GM12891 (cell line): ENCODE results near the gene TAF10. TPM values are rescaled to one million over a fixed set of nuclear protein-coding genes. Genes with fewer than 3 reads are reported as not detected.

ENCODE experiments used
- DNase-seq: peaks from one replicate; pipeline ENCODE4 v3.0.0; 2011; ENCODE audit warnings: low spot score; ENCODE audit not compliant: insufficient read length
- FAIRE-seq: peaks from 2 replicates; lab custom pipeline; 2011; peaks lifted over from hg19 to GRCh38; lab: Jason Lieb, UNC
- PAX5 ChIP-seq: IDR thresholded peaks from 2 replicates; pipeline ENCODE4 v1.6.1; 2011; ENCODE audit warnings: low read length, moderate library complexity, mild to moderate bottlenecking; ENCODE audit not compliant: insufficient read depth, severe bottlenecking
- POLR2A ChIP-seq: IDR thresholded peaks from 2 replicates; pipeline ENCODE4 v1.6.1; 2011; ENCODE audit warnings: low read depth, low read length, control low read depth
- POLR2AphosphoS5 ChIP-seq: IDR thresholded peaks from 2 replicates; pipeline ENCODE4 v1.6.1; 2011; ENCODE audit warnings: low read depth, low read length, control low read depth
- POU2F2 ChIP-seq: IDR thresholded peaks from 2 replicates; pipeline ENCODE4 v1.6.1; 2011; ENCODE audit warnings: low read depth, mild to moderate bottlenecking, control low read depth, low read length, moderate library complexity
- SPI1 ChIP-seq: IDR thresholded peaks from 2 replicates; pipeline ENCODE4 v1.6.1; 2011; ENCODE audit warnings: low read depth, low read length, control low read depth
- TAF1 ChIP-seq: IDR thresholded peaks from 2 replicates; pipeline ENCODE4 v1.6.1; 2011; ENCODE audit warnings: low read depth, low read length, control low read depth
- polyA plus RNA-seq: library from polyadenylated mRNA; unstranded; fragments of >200 nt; gene quantifications from one replicate; pipeline ENCODE4 v1.2.1, GENCODE V29; 2012; ENCODE audit warnings: low read depth, missing spikeins, inconsistent platforms; ENCODE audit not compliant: missing spikeins

The TAF10 gene
- polyA plus RNA-seq, result 241 TPM

DNA sequence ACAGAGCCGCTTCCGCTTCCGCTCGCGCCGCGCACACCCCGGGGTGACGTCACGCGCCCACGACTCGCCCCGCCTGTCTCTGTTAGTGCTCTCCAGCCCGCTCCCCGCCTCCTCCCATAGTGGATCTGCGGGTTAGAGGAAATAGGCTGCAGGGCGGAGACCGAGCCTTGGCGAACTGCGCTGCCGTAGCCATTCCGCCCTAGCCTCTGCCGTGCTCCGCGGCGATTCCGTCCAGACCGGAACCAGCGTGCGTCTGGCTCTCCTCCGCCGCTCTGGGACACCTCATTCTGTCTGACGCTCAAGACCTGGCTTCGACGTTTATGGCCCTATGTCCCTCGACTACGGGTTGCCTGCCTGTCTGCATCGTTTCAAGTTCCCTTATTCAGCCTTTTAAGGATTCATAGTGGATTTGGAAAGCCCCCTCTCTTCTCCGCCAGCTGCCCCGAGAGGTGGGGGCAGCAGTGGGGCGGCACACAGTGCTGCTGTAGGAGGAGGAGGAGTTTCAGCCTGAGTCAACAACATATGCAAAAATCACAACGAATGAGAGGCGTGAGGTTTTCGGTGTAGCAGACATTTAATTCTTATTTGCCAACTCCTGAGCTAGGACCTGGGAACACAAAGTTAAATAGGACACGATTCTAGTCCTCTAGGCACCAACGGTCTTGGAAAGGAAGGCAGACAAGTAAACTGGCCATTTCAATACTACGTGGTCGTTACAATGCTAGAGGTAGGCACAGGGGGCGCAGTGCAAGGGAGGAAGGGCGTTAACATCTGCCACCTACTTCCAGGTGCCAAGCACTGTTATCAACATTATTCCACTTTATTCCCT is at the start of gene TAF10:
Gene TAF10 (minus strand): TSS at position 4 of the 829 bp plus-strand sequence. CDS start 27 bp downstream, outside the sequence.
- TF ChIP-seq TAF1 (peak; percentile 75), POLR2A (peak; percentile 91), POLR2AphosphoS5 (peak; percentile 94), SPI1 (no peak)
- FAIRE-seq (peak; percentile 99), DNase-seq (peak; percentile 88)

DNA sequence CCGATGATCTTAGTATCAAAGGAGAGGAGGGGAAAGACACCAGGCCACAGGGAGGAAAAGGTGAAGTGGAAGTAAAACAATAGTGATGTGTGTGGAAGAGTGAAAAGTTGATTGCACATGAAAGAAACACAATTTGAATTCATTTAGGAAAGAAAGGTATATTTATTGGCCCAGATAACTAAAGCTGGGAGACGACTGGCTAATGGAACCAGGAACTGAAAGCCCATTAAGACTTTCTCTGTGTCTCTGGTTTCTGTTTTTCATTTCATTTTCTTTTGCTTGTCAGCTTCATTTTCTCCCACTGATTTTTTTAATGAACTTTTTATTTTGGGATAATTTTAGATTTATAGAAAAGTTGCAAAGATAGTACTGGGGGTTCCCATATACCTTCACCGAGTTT is 48.7 kb upstream of the TAF10 start:
- TF ChIP-seq TAF1 (no peak), POLR2A (no peak), SPI1 (peak; percentile 87), PAX5 (no peak), POLR2AphosphoS5 (no peak), POU2F2 (no peak)
- FAIRE-seq (no peak), DNase-seq (no peak)

DNA sequence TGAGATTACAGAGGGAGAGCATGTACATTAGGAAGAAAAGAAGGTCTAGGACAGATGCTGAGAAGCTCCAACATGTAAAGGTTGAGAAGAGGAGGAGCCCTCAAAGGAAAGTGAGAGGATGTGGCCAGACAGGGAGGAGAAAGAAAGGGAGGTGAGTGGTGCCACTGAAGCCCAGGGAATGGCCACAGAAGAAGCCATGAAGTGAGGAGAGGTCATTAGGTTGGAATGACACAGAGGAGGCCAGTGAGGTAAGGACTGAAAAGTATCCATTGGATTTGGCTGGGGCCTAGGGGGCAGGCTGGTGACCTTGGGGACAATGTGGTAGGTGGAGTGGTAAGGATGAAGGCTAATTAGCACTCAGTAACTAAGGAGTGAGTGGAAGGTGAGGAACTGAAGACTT is 46.6 kb upstream of the TAF10 start:
- FAIRE-seq (no peak), DNase-seq (no peak)
- no peak for TF ChIP-seq POU2F2
- TF ChIP-seq SPI1, result no peak
- no peak for TF ChIP-seq POLR2AphosphoS5
- no peak for TF ChIP-seq PAX5
- no peak for TF ChIP-seq TAF1
- no peak for TF ChIP-seq POLR2A

DNA sequence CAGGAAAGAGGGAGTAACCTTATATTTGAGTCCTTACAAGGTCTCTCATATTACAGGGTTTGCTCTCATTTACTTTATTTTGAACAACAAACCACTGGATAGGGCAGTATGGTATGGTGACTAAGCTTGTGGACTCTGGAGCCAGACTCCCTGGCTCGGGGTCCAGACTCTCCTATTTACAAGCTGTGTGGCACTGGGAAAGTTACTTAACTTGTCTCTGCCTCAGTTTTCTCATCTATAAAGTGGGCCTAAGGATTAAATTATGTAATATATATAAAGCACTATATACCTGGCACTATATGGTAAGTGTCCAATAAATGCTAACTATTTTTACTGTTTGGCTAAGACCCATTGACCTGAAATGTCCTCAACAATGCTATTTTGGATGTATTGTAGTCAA is 45.3 kb upstream of the TAF10 start:
- DNase-seq (no peak), FAIRE-seq (no peak)
- TF ChIP-seq PAX5, result no peak
- no peak for TF ChIP-seq POLR2A
- TF ChIP-seq POU2F2, result no peak

DNA sequence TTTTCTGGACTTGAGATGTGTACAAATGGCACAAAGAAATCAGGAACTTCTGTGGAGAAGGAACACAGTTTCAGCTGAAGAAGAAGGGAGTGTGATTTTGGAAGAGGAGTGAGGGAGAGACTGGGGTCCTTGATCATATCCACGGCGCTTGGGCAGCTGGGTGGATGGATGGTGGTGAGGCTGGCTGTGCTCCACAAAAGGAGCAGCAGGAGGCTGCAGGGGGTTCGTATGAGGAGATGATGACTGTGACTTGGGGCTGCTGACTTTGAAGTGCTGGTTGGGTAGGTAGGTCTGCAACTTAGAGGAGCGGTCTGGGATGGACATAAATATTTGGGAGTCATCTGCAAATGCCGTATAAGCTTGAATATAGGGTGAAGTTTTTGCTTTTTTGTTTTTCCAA is 44.9 kb upstream of the TAF10 start:
- TF ChIP-seq PAX5, result no peak
- TF ChIP-seq TAF1, result no peak
- TF ChIP-seq POU2F2, result no peak
- no peak for TF ChIP-seq POLR2AphosphoS5
- TF ChIP-seq SPI1, result no peak
- TF ChIP-seq POLR2A, result no peak
- FAIRE-seq (no peak), DNase-seq (no peak)

DNA sequence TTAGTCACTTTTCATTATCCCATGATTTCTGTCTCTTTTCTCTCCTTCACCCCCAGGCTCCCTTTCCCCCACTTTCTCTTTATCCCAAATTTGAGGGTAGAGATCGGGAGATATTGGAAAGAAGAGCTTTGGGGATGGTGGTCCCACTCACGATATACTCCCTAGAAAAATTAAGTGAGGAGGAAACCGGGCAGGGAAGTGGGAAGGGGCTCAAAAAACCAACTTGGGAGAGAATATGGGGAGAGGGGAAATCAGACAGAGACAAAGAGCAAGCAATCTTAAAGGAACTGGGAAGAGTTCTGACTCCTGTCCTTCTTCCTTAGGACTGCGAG is 44.5 kb upstream of the TAF10 start:
- FAIRE-seq, result no peak
- TF ChIP-seq TAF1 (no peak), POU2F2 (no peak), PAX5 (no peak), POLR2AphosphoS5 (no peak), POLR2A (no peak), SPI1 (no peak)
- no peak for DNase-seq

DNA sequence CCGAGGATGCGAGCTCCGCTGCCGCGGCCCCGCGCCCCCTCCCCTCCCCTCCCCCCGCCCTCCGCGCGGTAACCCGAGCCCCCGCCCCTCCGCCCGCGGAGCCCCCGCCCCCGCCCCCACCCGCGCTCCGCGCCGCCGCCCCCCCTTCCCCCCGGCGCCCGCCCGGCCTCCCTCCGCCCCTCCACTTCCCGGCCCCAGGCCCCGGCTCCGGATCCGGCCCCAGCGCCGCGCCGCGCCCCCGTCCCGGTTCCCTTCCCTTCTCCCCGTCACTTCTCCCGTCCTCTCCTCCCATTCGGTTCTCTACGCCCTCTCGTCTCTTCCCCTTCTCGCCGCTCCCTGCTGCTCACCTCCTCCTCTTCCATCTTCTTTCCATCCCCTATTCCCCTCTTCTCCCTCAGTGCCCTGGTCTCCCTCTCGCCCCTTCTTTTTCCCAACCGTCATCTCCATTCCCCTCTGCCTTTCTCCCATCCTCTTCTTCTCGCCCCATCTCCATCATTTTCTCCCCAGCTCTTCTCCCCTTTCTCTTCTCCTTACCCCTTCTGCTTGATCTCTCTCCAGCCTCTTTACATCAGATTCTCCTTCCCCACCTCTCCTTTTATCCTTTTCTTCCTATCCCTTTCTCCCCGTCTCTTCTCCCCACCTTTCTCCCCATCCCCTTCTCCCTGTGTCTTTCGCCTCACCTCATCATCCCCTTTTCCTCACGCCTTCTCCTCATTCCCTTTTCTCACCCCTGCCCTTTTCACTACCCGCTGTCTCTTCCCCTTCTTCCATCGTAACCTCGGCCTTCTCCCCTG is 44.0 kb upstream of the TAF10 start, which contains the start of gene DCHS1:
Gene DCHS1 (minus strand): TSS at position 20 of the 794 bp plus-strand sequence. CDS start 14,196 bp downstream, outside the sequence.
- DNase-seq (no peak), FAIRE-seq (no peak)
- TF ChIP-seq POLR2A (no peak), POLR2AphosphoS5 (no peak), POU2F2 (no peak), SPI1 (no peak), TAF1 (no peak), PAX5 (no peak)

DNA sequence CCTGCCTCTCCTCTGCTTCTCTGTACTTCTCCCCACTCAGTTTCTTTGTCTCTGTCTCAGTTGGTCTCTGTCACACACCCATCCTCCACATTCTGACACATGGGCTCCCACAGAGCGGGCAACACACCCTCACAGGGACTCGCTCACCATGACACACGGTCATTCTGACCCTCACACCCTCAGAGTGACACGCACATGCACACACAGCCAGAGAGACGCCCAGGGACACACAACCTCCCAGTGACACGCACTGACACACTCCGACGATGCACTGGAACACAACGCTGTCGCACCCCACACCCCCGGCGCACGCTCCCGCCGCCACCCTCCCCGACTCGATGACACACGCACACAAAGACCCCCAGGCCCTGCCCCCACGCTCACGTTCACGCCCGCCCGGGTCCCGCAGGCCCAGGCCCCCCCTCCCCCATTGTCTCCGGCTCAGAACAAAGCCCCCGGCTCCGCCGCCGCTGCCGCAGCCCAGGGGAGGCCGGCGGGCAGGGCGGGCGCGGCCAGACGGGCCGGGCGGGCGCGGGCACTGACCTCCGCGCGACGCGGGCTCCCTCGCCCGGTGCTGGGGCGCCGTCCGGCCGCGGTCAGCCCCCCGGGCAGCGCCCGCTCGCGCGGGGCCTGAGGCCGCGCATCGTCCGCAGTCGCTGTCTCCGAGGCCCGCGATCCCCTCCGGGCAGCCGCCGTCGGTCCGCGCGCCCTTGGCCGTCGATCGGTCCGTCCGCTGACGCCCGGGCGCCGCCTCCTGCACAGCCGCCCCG is 43.2 kb upstream of the TAF10 start:
- peak; percentile 80 for FAIRE-seq
- no peak for DNase-seq
- no peak for TF ChIP-seq PAX5
- TF ChIP-seq SPI1, result no peak
- TF ChIP-seq TAF1, result no peak
- no peak for TF ChIP-seq POU2F2
- no peak for TF ChIP-seq POLR2AphosphoS5
- TF ChIP-seq POLR2A, result no peak

DNA sequence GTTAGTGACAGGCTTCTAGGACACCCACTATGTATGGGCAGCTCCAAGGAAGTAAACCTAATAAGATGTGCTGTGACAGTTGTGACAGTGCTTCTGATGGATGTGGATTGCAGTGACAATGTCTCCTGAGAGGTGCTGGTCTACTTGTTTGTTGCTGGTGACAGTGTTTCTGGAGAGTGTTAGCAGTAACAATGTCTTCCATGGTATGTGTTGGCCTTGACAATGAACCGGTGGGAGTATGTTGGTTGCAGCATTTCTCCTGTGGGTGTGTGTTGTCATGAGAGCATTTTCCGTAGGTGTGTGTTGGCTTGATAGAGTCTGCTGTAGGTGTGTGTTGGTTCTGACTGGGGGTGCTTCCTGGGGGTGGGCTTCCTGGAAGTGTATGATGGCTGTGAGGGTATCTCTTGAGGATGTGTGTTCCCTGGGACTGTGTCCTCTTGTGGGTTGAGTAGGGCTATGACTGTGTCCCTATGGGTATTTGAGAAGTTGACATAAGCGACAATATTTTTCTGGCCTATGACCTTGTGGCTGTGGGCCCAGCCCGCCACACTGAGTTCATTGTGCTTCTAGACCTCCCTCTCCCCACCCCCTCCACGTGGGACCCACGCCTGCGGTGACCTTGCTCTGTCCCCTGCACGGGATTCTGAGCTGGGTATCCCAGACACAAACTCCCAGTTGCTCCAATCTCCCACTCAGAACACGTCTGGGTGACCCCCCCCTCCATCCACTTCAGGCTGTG is 42.4 kb upstream of the TAF10 start:
- peak; percentile 78 for FAIRE-seq

More for the DNA sequence above, 42.4 kb upstream of the TAF10 start:
- no peak for DNase-seq
- no peak for TF ChIP-seq SPI1
- no peak for TF ChIP-seq TAF1
- TF ChIP-seq POU2F2, result no peak
- TF ChIP-seq POLR2AphosphoS5, result no peak
- TF ChIP-seq POLR2A, result no peak
- no peak for TF ChIP-seq PAX5
